Endothelial cell of umbilical vein (primary cell): ENCODE data around the gene NRF1. TPM values are rescaled to one million over a fixed set of nuclear protein-coding genes. Genes with fewer than 3 reads are reported as not detected.

Experiments used
- BruUV-seq: library from RNA; stranded (reverse); fragments of 400-500 nt; replicated peaks from 2 replicates; lab custom pipeline; 2021; lab: Mats Ljungman, UMichigan
- CTCF ChIA-PET: fragments of 300-600, 350-600 bp; sonication (Branson Sonifier 250); formaldehyde crosslinking; loops from one replicate; lab custom pipeline; 2021; ENCODE audit warnings: antibody characterized with exemption, inconsistent platforms; lab: Charles Lee
- POLR2A ChIA-PET: fragments of 300-600, 350-600 bp; sonication (Branson Sonifier 250); formaldehyde crosslinking; loops from one replicate; lab custom pipeline; 2021; ENCODE audit warnings: antibody characterized with exemption, inconsistent platforms; lab: Charles Lee
- DNase-seq: peaks from one replicate; pipeline ENCODE4 v3.0.0-alpha.2; 2011; ENCODE audit warnings: low read depth, low spot score
- FAIRE-seq: peaks from 2 replicates; lab custom pipeline; 2011; peaks lifted over from hg19 to GRCh38; lab: Jason Lieb, UNC
- H2AFZ ChIP-seq: 2 replicates; pipeline ENCODE4 v1.6.0; 2012; ENCODE audit warnings: low read depth, low read length, control low read depth, inconsistent platforms
- H3K27ac ChIP-seq: 2 replicates; pipeline ENCODE4 v1.5.1; 2011; ENCODE audit warnings: low read depth, mild to moderate bottlenecking, control low read depth, low read length, moderate library complexity; ENCODE audit not compliant: insufficient read depth
- H3K27me3 ChIP-seq, 2 experiments: 2 replicates each; pipeline versions ENCODE4 v1.6.0 to v1.6.1; 2011; ENCODE audit warnings: low read length in 2 of 2, mixed read lengths in 1 of 2; ENCODE audit not compliant: control insufficient read depth in 2 of 2, insufficient read depth in 2 of 2
- H3K36me3 ChIP-seq, 2 experiments: 2 replicates in 1 of 2; 3 replicates in 1 of 2; pipeline ENCODE4 v1.5.1; 2011; ENCODE audit warnings: low read length in 2 of 2, mild to moderate bottlenecking in 1 of 2, moderate library complexity in 1 of 2; ENCODE audit not compliant: control insufficient read depth in 2 of 2, insufficient read depth in 2 of 2; ENCODE audit errors: extremely low read depth in 1 of 2
- H3K4me1 ChIP-seq: 3 replicates; pipeline ENCODE4 v1.5.1; 2011; ENCODE audit warnings: mild to moderate bottlenecking, low read length; ENCODE audit not compliant: control insufficient read depth, insufficient read depth; ENCODE audit errors: extremely low read depth
- H3K4me2 ChIP-seq: 2 replicates; pipeline ENCODE4 v1.6.1; 2011; ENCODE audit warnings: low read length, control low read depth, mixed read lengths; ENCODE audit not compliant: insufficient read depth
- H3K4me3 ChIP-seq, 3 experiments: fragments of 200-600 bp in 1 of 3; sonication (generic), shearing (Covaris generic) in 1 of 3; replicated peaks in 1 of 3; 2 replicates each; pipeline ENCODE4 v1.5.1; 2011 to 2016; ENCODE audit warnings: control low read depth in 3 of 3, low read length in 3 of 3, mild to moderate bottlenecking in 2 of 3, inconsistent platforms in 1 of 3, low read depth in 1 of 3, moderate library complexity in 1 of 3; ENCODE audit not compliant: insufficient read depth in 1 of 3
- H3K79me2 ChIP-seq: 2 replicates; pipeline ENCODE4 v1.6.0; 2012; ENCODE audit warnings: low read length, inconsistent platforms; ENCODE audit not compliant: control insufficient read depth, insufficient read depth
- H3K9ac ChIP-seq: replicated peaks from 2 replicates; pipeline ENCODE3; 2011; ENCODE audit warnings: low read length, control low read depth; ENCODE audit not compliant: insufficient read depth; ENCODE audit errors: extremely low read depth
- H3K9me1 ChIP-seq: replicated peaks from 3 replicates; pipeline ENCODE4 v1.6.0; 2011; ENCODE audit warnings: mild to moderate bottlenecking, low read length; ENCODE audit not compliant: control insufficient read depth, insufficient read depth; ENCODE audit errors: extremely low read depth
- H3K9me3 ChIP-seq: replicated peaks from 2 replicates; pipeline ENCODE4 v1.5.1; 2012; ENCODE audit warnings: low read length, inconsistent platforms; ENCODE audit not compliant: control insufficient read depth, insufficient read depth
- H4K20me1 ChIP-seq: replicated peaks from 2 replicates; pipeline ENCODE3; 2011; ENCODE audit warnings: mild to moderate bottlenecking, low read length; ENCODE audit not compliant: control insufficient read depth, insufficient read depth; ENCODE audit errors: extremely low read depth
- CTCF ChIP-seq, 2 donors: IDR thresholded peaks; 1 replicate in 1 of 2; 2 replicates in 1 of 2; pipeline ENCODE4 v1.5.1; 2011; ENCODE audit warnings: low read length in 2 of 2, mild to moderate bottlenecking in 2 of 2, moderate library complexity in 2 of 2, control low read depth in 1 of 2, inconsistent platforms in 1 of 2, low read depth in 1 of 2; ENCODE audit not compliant: insufficient read depth in 1 of 2; ENCODE audit errors: extremely low read depth in 1 of 2
- EZH2 ChIP-seq: IDR thresholded peaks from 2 replicates; pipeline ENCODE4 v1.6.1; 2012; ENCODE audit warnings: borderline replicate concordance, low read depth, mild to moderate bottlenecking, moderate library complexity, low read length, inconsistent platforms; ENCODE audit not compliant: severe bottlenecking
- FOS ChIP-seq: IDR thresholded peaks from 2 replicates; pipeline ENCODE4 v1.6.1; 2011; ENCODE audit warnings: mild to moderate bottlenecking, low read length, moderate library complexity, borderline replicate concordance; ENCODE audit not compliant: insufficient read depth
- GATA2 ChIP-seq: IDR thresholded peaks from 2 replicates; pipeline ENCODE4 v1.7.0; 2011; ENCODE audit warnings: low read depth, mild to moderate bottlenecking, moderate library complexity, mixed read lengths, low read length; ENCODE audit not compliant: insufficient read length, insufficient read depth
- JUN ChIP-seq: IDR thresholded peaks from 2 replicates; pipeline ENCODE4 v1.6.1; 2011; ENCODE audit warnings: borderline replicate concordance, low read depth; ENCODE audit not compliant: insufficient read length, insufficient read depth
- MAX ChIP-seq: IDR thresholded peaks from 2 replicates; pipeline ENCODE4 v1.6.1; 2011; ENCODE audit not compliant: insufficient read depth, insufficient read length
- MYC ChIP-seq: IDR thresholded peaks from one replicate; pipeline ENCODE4 v1.6.1; 2011; ENCODE audit warnings: mild to moderate bottlenecking, low read depth, low read length
- POLR2A ChIP-seq: IDR thresholded peaks from 2 replicates; pipeline ENCODE4 v1.6.1; 2012; ENCODE audit warnings: low read depth, mild to moderate bottlenecking, control low read depth, low read length
- POLR2AphosphoS5 ChIP-seq: IDR thresholded peaks from 2 replicates; pipeline ENCODE4 v1.6.1; 2012; ENCODE audit warnings: low read depth, mild to moderate bottlenecking, control low read depth, low read length, moderate library complexity; ENCODE audit not compliant: insufficient read depth
- dilution Hi-C: fragments of 300-500 bp; cut with MboI; formaldehyde crosslinking; loops from one replicate; pipeline ENCODE4 v1.15.0; 2019; ENCODE audit warnings: low sequenced_read_pairs; ENCODE audit not compliant: extremely low pct_ligation_motif_present
- intact Hi-C: fragments of 100-400 bp; cut with micrococcal nuclease; formaldehyde crosslinking; loops from one replicate; pipeline ENCODE4 v1.10.0; 2022
- polyA plus RNA-seq, 4 experiments: library from polyadenylated mRNA; depleted of rRNA in 3 of 4; stranded (reverse) in 3 of 4; unstranded in 1 of 4; fragments of >200 nt; gene quantifications; 2 replicates each; pipeline versions ENCODE4 v1.2.1 to v1.2.3, GENCODE V29; 2011 to 2012; ENCODE audit warnings: missing spikeins in 1 of 4
- total RNA-seq: library from RNA; stranded (reverse); gene quantifications from 2 replicates; pipeline ENCODE4 v1.2.3, GENCODE V29; 2021

Gene NRF1
- total and polyA plus RNA-seq, 2 donors (not counting 3 experiments of a cell fraction or from before 2014, with no cell fraction given), result 14.6 to 20.3 TPM

- H3K4me1 ChIP-seq, result no peaks in the 10 kb centered on the region
- no peaks in the 10 kb centered on the region for H3K9me3 ChIP-seq
- H3K36me3 ChIP-seq, result no peaks in the 10 kb centered on the region
- H3K27me3 ChIP-seq, result no peaks in the 10 kb centered on the region
- H2AFZ ChIP-seq, result no peak overlapping the region
- CTCF ChIA-PET, result no interaction called here
- BruUV-seq, result no TSS peak
- no peak overlapping the region for H3K27ac ChIP-seq
- intact Hi-C loops, result no loop called here
- no peaks in the 10 kb centered on the region for H3K79me2 ChIP-seq
- DNase-seq (no peak), FAIRE-seq (no peak)
- H3K9ac ChIP-seq, result no peak overlapping the region
- dilution Hi-C loops, result no loop called here
- H3K9me1 ChIP-seq, result no peaks in the 10 kb centered on the region
- no peak overlapping the region for H3K4me2 ChIP-seq
- POLR2A ChIA-PET, result no interaction called here
- H4K20me1 ChIP-seq, result no peaks in the 10 kb centered on the region
- TF ChIP-seq POLR2AphosphoS5, result no peak
- TF ChIP-seq MYC, result no peak
- no peak for TF ChIP-seq POLR2A
- no peak overlapping the region for H3K4me3 ChIP-seq
These were observed 151.0 kb downstream of the NRF1 start for GRCh38 chr7:129762387-129762969.

GRCh38 chr7:129764247-129765084 lies 152.9 kb downstream of the NRF1 start:
- BruUV-seq, result no TSS peak
- H3K27ac ChIP-seq, result no peak overlapping the region
- peak; percentile 26 for FAIRE-seq
- no peaks in the 10 kb centered on the region for H3K79me2 ChIP-seq
- no peak overlapping the region for H2AFZ ChIP-seq
- H3K4me1 ChIP-seq, result no peaks in the 10 kb centered on the region
- dilution Hi-C loops (no loop called here), intact Hi-C loops (no loop called here)
- H3K36me3 ChIP-seq, result no peaks in the 10 kb centered on the region
- CTCF ChIA-PET, result interaction anchor here (1.0 to 1.5 kb wide), 2 partner anchors 11 to 421 kb away, joined by 3 read pairs; no protein-coding TSS in a partner anchor
- H3K4me3 ChIP-seq, result no peak overlapping the region
- no peaks in the 10 kb centered on the region for H3K9me1 ChIP-seq
- DNase-seq, result no peak
- no peaks in the 10 kb centered on the region for H4K20me1 ChIP-seq
- H3K4me2 ChIP-seq, result no peak overlapping the region
- no peak overlapping the region for H3K9ac ChIP-seq
- POLR2A ChIA-PET, result no interaction called here
- TF ChIP-seq FOS, result no peak
- no peak for TF ChIP-seq MYC
- no peak for TF ChIP-seq CTCF (IDR thresholded peaks at IDR 0.05; ENCODE audit: extremely low read depth in 1 of 2, insufficient read depth in 1 of 2, low read depth in 1 of 2, low read length in 2 of 2)
- TF ChIP-seq POLR2AphosphoS5, result no peak
- no peak for TF ChIP-seq POLR2A
- no peak for TF ChIP-seq MAX
- TF ChIP-seq GATA2, result no peak
- no peak for TF ChIP-seq EZH2
- no peak for TF ChIP-seq JUN
- no peaks in the 10 kb centered on the region for H3K9me3 ChIP-seq
- H3K27me3 ChIP-seq, result no peaks in the 10 kb centered on the region
